Amniotic epithelial cell (primary cell): ENCODE results near the gene HOXB5.

Experiments
- DNase-seq: peaks from one replicate; pipeline ENCODE4 v3.0.0-alpha.2; 2010; ENCODE audit warnings: low read depth

Gene HOXB5

GRCh38 chr17:48548523-48549280 is 44.9 kb downstream of the HOXB5 start:
- DNase-seq, result no peak

- DNase-seq, result peak; percentile 77
These were observed 45.6 kb downstream of the HOXB5 start for GRCh38 chr17:48547808-48548522.

GRCh38 chr17:48546924-48547807 is 46.4 kb downstream of the HOXB5 start:
- DNase-seq, result peak; percentile 73

- DNase-seq, result peak; percentile 59
These were observed 47.2 kb downstream of the HOXB5 start for GRCh38 chr17:48546137-48546923.

GRCh38 chr17:48545539-48545938 is 48.0 kb downstream of the HOXB5 start:
- peak; percentile 9 for DNase-seq

- DNase-seq, result peak; percentile 61
These were observed 48.6 kb downstream of the HOXB5 start, which contains the start of gene HOXB2 for GRCh38 chr17:48545022-48545375. Gene HOXB2, minus strand, starts transcription at chr17:48545109. Its CDS starts 198 bp downstream, at chr17:48544911.

GRCh38 chr17:48544349-48545021 is 49.1 kb downstream of the HOXB5 start:
- DNase-seq, result peak; percentile 94

GRCh38 chr17:48543854-48544348 is 49.7 kb downstream of the HOXB5 start:
- no peak for DNase-seq

- peak; percentile 44 for DNase-seq
These were observed 50.3 kb downstream of the HOXB5 start for GRCh38 chr17:48543107-48543853.

GRCh38 chr17:48542698-48543106 is 50.9 kb downstream of the HOXB5 start:
- no peak for DNase-seq

GRCh38 chr17:48542114-48542656 is 51.4 kb downstream of the HOXB5 start:
- peak; percentile 42 for DNase-seq

- DNase-seq, result peak; percentile 62
These were observed 51.9 kb downstream of the HOXB5 start for GRCh38 chr17:48541577-48542113.
